ENCODE results near the gene RAB15.

Gene RAB15

GRCh38 chr14:64971943-64972791 is at the start of gene RAB15 (continued):
- no peak for TF ChIP-seq ZNF768 (tag by site-specific recombination; IDR thresholded peaks at IDR 0.05)
- no peak for TF ChIP-seq ZNF596 (tag by site-specific recombination; IDR thresholded peaks at IDR 0.05)
- TF ChIP-seq ZNF18 (tag by site-specific recombination; IDR thresholded peaks at IDR 0.05), result no peak
- TF ChIP-seq PATZ1 (tag by site-specific recombination; IDR thresholded peaks at IDR 0.05), result peak; percentile 19; the same call in 1 of the 2 replicates
- no peak for TF ChIP-seq ZBTB11 (tag by site-specific recombination; conservative IDR thresholded peaks at IDR 0.05; ENCODE audit: low read depth)
- no peak for TF ChIP-seq REST (tag by site-specific recombination; IDR thresholded peaks at IDR 0.05)
- no peak for TF ChIP-seq ZIC2 (tag by site-specific recombination; IDR thresholded peaks at IDR 0.05)
- no peak for TF ChIP-seq ZNF24 (tag by site-specific recombination; IDR thresholded peaks at IDR 0.05)
- TF ChIP-seq ZNF561 (tag by site-specific recombination; IDR thresholded peaks at IDR 0.05; ENCODE audit: borderline replicate concordance), result no peak
- no peak for TF ChIP-seq ZBTB17 (tag by site-specific recombination; IDR thresholded peaks at IDR 0.05)
- TF ChIP-seq ZNF174 (tag by site-specific recombination; IDR thresholded peaks at IDR 0.05), result no peak
- no peak for TF ChIP-seq ZNF76 (tag by site-specific recombination; IDR thresholded peaks at IDR 0.05; ENCODE audit: borderline replicate concordance, low read depth)
- peak; percentile 36 for TF ChIP-seq ZBTB26 (tag by site-specific recombination; optimal IDR thresholded peaks at IDR 0.05)
- no peak for TF ChIP-seq ZNF37A (tag by site-specific recombination; IDR thresholded peaks at IDR 0.05)
